HG03039 (cell line): ENCODE measurements around the gene CPSF2.
"Not testable (repeated sequence)": the region's sequence is repeated elsewhere in the genome, so short reads cannot be mapped to it uniquely, and the experiment has no call there.

Source experiments
- ATAC-seq: cut with Tn5 transposase; IDR thresholded peaks from one replicate; pipeline ENCODE4 v1.9.1; 2021; ENCODE audit warnings: mild to moderate bottlenecking, moderate library complexity; ENCODE audit not compliant: unreplicated experiment

CPSF2 gene

DNA sequence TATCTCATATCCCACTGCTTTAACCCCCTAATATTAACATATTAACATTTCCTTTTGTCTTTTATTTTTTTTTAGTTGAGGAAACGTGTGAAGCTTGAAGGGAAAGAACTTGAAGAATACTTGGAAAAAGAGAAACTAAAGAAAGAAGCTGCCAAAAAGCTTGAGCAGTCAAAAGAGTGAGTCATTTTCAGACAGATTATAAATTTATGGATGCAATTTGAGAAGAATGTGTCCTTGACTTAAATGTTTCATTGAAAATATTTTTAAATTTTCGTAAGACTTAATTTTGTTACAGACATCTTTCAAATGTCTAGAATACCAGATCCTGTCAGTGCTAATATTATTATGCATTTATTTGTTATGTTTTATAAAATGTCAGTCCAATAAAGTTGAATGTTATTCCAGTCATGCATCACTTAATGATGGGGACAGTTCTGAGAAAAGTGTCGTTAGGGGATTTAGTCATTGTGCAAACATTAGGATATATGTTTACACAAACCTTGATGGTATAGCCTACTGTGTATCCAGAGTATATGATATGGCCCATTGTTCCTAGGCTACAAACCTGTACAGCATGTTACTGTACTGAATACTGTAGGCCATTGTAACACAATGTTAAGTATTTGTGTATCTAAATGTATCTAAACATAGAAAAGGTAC lies 32.6 kb downstream of the CPSF2 start:
- no peak for ATAC-seq

DNA sequence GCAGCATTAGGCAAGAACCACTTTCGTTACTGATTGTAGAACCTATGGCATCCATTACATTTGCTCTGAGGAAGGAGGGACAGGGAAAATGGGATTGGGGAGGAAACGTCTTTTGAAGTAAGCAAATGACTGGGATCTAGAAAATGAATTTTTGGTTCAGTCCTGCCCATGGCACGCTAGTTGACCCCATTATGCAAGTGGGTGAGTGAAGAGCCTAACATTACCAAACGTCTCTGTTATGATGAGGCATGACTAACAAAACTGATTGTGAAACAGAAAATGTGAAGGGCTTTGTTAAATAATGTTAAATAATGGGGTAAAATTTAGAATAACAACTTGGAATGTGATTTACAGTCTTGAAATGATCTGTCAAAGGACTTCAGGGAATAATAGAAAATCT lies 38.9 kb downstream of the CPSF2 start:
- ATAC-seq, result no peak

DNA sequence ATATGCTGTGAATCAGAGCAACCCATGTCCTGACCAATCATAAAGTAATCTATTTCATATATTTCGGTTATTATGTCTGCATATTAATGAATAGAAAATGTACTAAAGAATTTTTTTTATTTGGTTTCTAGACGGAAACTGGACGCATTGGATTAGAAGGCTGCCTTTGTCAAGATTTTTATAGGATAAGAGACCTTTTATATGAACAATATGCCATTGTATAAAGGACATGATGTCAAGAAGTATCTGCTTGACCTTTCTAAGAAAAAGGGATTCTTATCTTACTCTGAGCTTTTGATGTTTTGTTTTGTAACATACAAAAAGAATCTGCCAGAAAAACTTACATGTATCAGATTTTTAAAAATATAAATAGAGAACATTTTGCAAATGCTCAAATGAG lies 39.8 kb downstream of the CPSF2 start:
- no peak for ATAC-seq

DNA sequence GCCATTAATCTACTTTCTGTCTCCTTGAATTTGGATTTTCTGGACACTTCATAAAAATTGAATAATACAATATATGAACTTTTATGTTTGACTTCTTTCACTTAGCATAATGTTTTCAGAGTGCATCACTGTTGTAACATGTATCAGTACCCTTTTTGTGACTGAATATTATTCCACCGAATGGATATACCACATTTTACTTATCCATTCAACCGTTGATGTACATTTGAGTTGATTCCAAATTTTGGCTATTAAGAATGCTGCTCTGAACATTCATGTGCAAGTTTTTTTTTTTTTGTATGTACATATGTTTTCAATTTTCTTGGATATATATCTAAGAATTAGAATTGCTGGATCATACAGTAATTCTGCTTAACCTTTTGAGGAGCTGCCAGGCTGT lies 43.2 kb downstream of the CPSF2 start:
- ATAC-seq, result no peak

DNA sequence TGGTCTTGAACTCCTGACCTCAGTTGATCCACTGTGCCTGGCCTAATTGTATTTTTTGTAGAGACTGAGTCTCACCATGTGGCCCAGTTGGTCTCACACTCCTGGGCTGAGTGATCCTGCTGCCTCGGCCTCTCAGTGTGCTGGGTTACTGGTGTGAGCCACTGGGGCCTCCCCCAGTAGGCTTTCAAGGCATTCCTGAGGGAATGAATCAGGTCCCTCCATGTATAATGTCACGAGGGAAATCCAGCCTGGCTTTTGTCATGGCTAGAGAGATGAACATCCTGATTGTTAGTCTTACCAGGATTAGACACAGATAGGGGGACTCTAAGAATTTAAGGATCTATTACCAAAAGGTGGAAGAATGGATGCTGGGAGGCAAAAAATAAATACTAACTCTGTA lies 51.9 kb downstream of the CPSF2 start:
- no peak for ATAC-seq

DNA sequence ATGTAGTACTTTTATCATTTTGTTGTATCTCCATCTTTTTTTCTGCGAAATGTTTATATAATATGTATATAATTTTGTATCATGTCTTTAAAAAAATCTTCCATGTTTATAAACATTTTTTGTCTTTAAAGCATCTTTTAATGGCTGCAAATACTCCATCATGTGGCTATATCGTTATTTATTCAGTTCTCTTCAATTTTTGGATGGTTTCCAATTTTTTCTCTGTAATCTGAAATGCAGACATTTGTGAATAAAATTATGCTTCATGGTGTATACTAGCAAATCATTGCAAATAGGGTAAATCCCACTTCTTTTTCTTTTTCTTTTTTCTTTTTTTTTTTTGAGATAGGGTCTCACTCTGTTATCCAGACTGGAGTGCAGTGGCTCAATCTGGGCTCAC lies 54.0 kb downstream of the CPSF2 start:
- no peak for ATAC-seq

DNA sequence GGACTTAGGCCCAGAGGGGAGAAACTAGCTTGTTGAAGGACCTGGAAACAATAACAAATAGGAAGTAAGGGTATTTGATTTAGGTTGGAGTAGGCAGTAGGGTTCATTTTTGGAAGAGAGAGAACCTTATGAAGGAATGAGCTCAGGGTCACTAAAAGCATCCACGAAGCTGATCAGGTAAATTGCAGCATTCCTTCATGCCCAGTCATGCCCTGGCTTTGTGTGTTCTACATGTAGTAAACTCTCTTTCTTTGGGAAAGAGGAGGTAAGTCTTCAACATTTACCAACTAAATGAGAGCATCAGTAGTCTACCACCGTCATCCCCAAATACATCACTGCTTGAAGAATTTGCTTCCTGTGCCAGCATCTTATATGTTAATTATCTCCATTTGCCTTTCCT lies 54.7 kb downstream of the CPSF2 start:
- no peak for ATAC-seq

DNA sequence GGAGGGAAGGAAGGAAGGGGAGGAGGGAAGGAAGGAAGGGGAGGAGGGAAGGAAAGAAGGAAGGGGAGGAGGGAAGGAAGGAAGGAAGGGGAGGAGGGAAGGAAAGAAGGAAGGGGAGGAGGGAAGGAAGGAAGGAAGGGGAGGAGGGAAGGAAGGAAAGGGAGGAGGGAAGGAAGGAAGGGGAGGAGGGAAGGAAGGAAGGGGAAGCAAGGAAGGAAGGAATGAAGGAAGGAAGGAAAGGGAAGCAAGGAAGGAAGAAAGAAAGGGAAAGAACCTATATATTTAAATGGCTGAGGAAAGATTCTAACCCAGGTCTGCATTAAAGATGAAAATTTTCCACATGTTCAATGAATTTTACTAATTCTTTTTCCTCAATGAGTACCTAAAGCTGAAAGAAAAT lies 57.4 kb downstream of the CPSF2 start:
- not testable (repeated sequence) for ATAC-seq

DNA sequence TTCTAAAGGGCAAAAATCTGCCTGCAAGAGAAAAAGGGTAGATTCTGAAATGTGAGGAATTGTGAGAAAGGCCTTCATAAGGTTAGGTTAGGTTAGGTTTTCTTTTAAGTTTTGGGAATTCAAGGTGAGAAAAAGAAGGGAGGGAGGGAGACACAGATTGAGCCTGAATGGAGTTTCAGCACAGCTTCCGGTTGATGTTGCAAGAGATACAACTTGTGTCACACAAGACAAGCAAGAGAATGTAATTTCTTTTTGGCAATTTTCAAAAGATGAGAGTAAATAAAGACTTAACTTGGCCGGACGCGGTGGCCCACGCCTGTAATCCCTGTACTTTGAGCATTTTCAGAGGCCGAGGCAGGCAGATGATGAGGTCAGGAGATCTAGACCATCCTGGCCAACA lies 63.8 kb downstream of the CPSF2 start:
- ATAC-seq, result no peak

DNA sequence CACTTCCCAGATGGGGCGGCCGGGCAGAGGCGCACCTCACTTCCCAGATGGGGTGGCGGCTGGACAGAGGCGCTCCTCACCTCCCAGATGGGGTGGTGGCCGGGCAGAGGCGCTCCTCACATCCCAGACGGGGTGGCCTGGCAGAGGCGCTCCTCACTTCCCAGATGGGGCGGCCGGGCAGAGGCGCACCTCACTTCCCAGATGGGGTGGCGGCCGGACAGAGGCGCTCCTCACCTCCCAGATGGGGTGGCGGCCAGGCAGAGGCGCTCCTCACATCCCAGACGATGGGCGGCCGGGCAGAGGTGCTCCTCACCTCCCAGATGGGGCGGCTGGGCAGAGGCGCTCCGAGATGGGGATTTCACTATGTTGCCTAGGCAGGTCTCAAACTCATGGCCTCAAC lies 65.8 kb downstream of the CPSF2 start:
- ATAC-seq, result not testable (repeated sequence)

DNA sequence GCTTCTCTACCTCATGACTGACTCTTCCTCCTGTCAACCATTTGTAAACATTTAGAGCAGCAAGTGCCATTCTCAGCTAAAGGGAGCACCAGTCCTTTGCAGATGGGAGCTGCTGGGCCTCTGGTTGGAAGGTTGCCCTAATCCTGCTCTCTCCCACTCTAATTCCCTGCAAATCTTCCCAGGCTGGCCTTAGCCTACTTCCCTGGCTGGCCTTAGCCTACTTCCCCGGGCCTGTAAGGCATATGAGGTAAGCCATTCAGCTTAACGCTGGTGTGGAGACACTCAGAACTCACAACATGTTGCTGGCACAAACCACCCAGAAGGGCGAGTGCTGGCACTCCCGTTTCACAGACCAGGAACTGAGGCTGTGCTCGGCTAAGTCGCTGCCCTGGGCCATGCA lies 69.0 kb downstream of the CPSF2 start:
- no peak for ATAC-seq

DNA sequence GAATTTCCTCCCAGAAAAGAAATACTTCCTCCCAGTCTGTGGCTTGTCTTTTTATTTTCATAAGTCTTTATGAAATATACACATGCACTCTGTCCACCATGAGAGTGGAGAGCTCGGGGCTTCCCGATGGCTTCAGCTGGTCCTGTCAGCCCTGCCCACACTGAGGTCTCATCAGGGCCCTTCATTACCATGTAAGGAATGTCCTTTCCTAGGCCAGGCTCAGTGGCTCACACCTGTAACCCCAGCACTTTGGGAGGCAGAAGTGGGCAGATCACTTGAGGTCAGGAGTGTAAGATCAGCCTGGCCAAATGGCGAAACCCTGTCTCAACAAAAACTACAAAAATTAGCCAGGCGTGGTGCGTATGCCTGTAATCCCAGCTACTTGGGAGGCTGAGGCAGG lies 77.0 kb downstream of the CPSF2 start:
- no peak for ATAC-seq

DNA sequence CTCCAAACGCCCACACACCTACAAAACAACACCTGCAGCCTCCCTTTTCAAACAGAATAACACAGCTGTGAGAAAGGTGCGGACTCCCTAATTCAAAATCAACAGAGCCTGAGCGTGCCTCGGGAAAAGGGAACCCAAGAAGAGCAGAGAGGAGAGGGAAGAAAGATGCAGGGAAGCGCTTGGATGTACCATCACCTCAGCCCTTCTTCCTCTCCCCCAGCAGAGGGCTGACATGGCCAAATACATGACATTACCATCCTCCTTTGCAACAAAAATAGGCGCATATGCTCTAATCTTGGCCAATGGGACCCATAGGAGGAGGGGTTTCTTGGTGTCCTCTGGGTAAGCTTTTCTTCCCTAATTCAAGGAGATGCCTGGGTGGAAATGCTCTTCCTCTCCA lies 78.0 kb downstream of the CPSF2 start:
- ATAC-seq, result no peak

DNA sequence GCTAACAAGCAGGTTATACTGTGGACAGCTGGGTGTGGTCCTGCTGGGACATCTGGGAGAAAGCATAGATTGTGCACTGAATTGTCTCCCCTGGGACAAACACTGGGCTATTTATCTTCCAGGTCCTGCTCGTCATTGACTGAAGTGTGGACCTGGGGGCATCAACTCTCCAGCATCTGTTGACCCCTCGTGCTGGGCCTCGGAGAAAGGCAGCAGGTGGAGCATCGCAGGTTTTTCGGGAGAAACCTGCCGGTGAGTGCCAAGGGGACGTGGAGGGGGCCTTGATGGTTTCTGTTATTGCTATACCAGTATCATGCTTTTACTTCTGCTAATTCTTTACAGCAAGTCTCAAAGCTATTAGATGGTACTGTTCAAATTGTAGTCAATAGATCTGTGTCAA lies 81.3 kb downstream of the CPSF2 start:
- no peak for ATAC-seq

DNA sequence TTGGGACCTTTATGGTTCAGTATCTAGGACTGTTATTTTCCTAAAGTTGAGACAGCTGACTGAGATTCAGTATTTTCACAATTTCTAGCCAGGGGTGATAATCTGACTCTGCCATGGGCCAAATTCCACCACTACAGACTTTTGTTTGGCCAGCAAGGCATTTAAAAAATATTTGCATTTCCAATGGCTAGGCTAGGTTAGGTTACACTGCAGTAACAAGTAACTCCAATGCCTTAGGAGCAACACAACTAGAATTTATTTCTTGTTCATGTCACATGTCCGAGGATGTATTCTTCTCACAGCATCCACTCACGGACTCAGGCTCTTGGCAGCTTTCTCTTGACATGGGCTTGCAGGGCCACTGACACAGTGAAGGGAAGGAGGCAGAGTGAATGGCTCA lies 83.0 kb downstream of the CPSF2 start:
- no peak for ATAC-seq

DNA sequence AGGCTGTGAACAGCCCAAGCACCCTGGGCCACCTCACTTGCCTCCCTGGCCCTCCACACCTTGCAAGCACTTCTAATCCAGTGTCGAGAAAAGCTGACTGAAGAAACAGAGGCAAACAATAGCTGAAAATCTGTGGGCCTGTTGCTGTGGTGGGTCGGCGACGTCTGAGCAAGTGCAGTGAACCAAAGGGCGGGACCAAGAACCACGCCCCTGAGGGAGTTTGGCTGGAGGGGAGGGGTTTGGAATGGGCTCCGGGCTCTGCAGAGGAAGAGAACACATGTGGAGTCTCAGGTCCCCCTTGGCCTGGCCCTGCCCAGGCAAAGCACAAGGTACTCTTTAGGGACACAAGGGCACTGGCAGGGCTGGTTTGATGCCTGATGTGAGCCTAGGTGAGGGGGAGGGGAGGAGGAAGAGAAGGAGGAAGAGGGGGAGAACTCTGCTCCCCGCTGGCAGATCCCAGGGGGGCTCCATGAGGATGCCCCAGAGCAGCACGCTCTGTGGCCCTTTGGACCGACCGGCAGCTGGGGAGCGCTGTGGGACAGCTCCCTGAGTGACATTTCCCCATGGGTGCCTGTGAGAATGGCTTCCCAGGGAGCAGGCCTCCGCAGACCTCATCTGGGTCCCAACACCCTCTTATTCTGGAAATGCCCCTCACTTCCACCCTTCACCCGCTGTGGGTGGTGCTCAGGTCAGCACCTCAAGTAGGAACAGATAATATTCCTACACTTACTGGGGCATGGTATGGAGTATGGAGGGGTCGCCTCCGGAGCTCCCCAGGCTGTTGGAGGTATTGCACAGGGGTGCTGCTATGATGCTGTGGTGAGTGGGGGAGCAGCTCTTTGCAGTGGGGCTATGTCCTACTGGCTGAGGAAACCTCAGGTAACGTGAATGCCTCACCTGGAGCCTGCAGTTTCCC lies 85.5 kb downstream of the CPSF2 start:
- ATAC-seq, result no peak

DNA sequence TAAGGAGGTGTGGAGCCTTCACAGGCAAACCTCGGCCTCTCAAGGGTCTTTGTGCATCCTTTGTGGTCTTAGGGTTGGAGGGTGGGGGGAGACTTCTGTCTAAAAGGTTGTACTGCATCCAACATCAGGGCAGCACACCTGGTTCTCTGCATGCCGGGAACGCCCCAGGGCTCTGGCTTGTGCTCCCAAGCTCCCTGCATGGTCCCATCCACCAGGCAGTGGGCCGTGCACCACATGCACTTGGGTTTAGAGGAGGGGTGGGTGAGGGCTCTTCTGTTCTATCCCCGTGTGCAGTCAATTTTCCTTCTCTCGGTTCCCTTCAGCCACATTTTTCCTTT lies 86.1 kb downstream of the CPSF2 start:
- no peak for ATAC-seq

DNA sequence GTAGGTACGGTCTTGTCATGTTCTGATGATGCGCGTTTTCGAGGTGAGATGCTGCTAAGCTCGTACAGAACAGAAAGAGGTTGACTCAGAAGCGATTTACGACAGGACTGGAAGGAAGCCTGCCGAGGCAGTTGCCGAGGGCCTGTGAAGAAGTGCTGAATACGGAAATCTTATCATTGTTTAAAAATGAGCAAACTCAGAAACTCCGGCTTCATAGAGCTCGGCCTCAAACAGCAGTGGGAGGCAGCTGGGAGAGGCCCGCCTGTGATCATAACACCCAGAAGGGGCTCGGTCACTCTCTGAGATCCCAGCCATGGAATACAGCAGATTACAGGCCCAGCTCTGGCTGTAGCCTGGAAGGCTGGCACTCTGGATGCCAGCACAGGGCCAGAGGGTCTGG lies 87.4 kb downstream of the CPSF2 start:
- ATAC-seq, result no peak

DNA sequence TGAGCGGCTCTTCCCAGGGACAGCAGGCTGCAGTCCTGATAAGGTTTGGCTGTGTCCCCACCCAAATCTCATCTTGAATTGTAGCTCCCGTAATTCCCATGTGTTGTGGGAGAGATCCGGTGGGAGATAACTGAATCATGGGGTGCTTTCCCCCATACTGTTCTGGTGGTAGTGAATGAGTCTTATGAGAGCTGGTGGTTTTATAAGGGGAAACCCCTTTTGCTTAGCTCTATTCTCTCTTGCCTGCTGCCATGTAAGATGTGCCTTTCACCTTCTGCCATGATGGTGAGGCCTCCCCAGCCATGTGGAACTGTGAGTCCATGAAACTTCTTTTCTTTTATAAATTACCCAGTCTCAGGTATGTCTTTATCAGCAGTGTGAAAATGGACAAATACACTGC lies 91.4 kb downstream of the CPSF2 start:
- ATAC-seq, result not testable (repeated sequence)

DNA sequence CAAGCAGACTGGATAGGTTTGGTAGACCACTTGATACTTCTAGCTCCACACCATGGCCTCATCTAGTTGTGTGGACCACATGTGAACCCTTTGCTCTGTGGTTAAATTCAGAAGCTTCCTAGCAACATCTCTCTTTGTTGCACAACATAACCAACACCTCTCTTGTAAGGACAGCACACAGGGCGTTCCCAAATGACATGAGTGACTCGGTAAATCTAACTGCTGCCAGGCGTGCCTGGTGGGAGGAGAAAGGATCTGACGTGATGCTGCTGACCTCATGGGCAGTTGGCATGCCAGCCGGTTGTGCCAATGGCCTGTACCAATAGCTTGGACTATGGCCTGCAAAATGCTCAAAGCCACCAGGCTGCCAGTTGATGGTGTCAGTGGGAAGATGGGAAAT lies 93.8 kb downstream of the CPSF2 start:
- ATAC-seq, result no peak

DNA sequence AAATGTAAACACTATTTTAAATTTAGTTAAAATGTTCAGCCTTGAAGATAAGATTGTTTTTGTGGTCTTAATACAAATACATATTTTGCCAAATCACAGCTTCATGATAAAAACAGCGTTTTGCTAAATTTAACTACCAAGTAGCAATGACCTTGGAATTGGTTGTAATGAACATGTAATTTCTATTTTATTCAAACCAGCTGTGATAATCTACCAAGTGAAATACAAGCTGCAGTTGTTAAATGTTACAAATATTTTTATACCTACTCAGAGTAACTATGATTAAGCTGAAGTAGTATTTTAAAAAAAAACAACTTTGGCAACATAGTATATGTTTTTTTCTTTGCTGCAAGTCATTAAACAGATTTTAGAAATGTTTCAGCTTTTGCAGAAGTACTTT lies 96.2 kb downstream of the CPSF2 start:
- no peak for ATAC-seq
